GM21786 (cell line): ENCODE measurements around the gene TSR3.

Experiments
- ATAC-seq: cut with Tn5 transposase; IDR thresholded peaks from one replicate; pipeline ENCODE4 v1.9.1; 2021; ENCODE audit not compliant: unreplicated experiment

TSR3 gene

DNA sequence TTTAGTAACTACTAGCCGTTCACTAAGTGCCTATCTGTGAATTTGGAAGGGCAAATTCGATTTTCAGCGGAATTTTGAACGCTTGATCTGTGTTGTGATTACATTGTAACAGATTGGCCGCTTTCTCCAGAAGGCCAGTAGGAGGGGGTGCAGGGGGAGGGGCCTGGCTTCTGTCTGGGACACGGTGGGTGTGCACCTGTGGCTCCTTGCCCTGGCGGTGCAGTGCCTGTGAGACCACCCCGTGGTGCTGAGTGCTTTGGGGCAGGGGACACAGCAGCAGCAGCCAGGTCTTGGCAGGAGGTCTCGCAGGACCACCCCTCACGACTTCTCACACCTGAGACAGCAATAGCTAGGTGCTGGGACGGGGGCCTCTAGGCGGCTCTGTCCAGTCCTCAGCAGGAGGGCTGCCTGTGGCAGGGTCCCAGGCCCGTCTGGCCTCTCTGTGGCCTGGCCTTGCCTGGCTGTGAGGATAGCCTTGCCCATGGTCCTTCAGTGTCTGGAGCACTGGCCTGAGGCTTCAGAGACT, 40.4 kb downstream of the TSR3 start:
- ATAC-seq = no peak

DNA sequence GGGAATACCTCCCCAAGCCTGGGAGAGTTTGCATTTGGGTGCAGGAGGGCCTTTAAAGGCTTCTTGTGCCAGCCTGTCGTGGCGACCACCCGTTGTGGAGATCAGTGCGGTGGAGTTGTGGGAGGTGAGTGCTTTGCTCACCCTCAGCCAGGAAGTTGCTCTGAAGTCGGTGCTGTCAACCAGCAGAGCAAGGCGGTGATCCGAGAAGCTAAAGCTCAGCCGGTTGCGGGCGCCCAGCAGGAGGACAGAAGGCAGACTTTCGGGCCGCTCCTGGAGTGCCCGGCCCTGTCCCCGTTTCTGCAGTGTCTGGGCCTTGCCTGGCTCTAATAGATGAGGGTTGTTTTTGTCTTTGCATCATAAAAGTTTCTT, 40.9 kb downstream of the TSR3 start:
- ATAC-seq = no peak

DNA sequence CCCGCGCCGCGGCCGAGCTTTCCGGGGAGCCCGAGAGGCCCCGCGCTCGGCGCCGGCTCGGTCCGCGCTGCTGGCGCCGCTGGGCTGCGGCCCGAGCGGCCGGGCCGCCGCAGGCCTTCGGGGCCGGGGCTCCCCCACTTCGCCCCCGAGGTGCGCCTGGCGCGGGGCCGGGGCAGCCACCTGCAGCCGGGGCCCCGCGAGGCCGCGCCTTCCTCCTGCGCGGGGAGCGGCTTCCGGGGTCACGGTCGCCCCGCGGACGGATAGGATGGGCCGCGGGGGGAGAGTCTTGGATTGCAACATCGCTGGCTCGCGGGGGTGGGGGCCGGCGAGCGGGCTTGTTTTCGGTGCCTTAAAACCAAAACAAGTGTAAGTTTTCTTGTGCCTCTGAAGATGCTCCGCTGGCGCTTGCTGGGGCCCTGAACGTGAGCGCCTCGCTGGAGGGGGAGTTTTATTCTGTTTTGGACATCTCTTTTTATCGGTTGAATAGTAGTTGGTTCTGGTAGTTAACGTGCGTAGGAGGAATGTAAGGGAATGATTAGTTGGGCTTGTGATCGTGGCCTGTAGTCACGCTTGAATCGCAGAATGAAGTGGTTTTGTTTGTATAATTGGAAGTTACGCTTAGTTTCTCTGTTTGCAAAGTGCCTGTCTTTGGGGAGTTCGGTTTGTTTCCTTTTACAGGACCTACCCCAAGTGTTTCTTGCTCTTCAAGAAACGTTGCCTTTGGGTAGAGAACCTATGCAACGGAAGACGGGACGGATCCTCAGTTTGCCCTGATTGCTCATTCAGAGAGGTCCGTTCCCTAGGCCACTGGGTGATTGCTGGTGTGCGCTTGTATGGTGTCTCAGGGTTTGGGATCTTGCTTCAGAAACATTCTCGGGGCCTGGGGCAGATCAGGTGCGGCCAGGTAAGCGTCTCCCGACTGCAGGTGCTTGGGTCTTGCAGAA, 41.5 kb downstream of the TSR3 start:
- peak; percentile 4 for ATAC-seq

DNA sequence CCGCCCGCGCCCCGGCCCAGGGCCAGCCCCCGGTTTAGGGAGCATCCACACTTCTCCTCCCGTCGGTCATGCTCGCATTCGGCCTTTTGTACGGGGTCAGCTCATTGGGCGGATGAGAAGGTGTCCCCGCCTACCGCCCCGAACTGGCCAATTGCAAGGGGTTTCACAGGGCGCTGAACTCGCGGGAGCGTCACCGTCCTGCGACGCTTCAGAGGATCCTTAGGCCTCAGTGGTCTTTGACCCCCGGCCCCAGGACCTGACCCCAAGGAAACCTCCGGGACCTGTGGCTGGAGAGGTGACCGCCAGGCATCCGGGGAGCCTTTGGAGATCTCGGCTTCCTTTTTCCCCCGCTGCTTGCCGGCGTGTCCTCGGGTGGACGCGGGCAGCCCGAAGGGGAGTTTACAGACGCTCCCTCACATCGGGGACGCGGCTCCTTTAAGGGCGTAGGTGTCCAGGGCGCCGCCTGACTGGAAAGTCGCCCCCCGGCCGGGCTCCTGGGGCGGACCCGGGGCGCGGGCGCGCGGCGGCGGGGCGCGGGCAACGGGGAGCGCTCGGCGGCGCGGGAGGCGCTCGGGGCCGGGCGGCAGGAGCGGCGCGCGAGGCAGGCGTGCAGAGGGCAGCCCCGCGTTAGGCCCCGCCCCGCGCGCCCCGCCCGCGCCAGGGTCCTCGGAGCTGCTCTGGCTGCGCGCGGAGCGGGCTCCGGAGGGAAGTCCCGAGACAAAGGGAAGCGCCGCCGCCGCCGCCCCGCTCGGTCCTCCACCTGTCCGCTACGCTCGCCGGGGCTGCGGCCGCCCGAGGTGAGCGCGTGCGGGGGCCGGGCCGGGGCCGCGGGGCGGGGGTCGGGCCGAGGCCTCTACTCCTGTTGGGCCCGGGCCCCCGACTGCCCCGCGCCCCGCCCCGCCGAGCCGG, 42.4 kb downstream of the TSR3 start, which contains the start of gene UBE2I:
Gene UBE2I, plus strand, starts transcription at position 660 of the 909 bp plus-strand sequence. CDS start 4,395 bp downstream, outside the sequence.
- ATAC-seq = peak; percentile 51

DNA sequence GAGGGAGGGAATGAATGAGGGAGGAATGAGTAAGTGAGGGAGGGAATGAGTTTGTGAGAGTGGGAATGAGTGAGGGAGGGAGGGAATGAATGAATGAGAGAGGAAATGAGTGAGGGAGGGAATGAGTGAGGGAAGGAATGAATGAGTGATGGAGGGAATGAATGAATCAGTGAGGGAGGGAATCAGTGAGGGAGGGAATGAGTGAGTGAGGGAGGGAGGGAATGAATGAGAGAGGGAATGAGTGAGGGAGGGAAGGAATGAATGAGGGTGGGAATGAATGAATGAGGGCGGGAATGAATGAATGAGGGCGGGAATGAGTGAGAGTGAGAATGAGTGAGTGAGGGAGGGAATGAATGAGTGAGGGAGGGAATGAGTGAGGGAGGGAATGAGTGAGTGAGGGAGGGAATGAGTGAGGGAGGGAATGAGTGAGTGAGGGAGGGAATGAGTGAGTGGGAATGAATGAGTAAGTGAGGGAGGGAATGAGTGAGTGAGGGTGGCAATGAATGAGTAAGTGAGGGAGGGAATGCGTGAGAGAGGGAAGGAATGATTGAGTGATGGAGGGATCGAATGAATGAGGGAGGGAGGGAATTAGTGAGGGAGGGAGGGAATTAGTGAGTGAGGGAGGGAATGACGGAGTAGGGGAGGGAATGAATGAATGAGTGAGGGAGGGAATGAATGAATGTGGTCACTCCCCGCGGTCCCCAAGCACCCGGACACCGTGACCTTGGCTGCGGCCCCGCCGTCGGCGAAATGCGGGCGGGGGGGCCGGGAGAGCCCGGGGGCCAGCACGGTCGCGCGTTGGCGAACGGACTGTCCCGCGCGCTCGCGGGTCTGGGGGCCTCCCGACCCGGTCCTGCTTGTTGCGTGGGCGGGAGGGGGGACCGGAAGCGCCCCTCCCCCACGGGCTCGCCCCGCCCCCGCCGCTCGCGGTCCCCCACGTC, 43.4 kb downstream of the TSR3 start:
- ATAC-seq = peak; percentile 13

DNA sequence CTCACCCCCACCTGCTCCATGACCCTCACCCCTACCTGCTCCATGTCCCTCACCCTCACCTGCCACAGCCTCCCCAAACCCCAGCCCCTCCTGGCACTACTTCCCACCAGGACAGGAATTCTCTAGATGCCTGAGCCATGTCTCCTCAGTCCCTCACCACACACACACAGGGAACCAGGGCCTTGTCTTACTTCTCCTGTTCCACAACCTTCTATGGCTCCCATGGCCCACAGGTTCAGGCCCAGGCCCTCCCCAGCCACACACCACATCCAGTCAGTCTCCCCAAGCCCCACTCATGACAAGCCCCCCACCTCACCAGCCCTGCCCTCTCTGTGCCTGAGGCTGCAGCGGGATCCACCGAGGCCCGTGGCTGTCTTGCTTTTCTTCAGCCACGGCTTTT, 45.3 kb downstream of the TSR3 start:
- ATAC-seq = no peak

DNA sequence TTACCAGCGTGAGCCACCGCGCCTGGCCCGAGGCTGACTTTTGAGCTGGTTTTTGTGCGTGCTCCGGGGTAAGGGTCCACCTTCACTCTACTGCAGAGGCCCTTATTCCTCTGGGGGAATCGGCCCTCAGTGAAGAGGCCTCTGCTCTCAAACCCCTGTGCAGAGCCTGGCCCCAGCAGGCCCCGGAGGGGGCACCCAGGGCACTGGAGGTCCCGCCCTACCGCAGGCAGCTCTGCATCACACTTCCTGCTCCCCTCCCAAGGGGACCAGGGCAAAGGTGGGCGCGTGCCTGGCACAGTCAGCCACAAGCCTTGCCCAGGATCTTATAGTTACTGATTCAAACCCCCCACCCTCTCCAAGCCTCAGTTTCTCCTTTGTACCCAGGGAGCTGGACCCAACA, 45.9 kb downstream of the TSR3 start:
- ATAC-seq = no peak

DNA sequence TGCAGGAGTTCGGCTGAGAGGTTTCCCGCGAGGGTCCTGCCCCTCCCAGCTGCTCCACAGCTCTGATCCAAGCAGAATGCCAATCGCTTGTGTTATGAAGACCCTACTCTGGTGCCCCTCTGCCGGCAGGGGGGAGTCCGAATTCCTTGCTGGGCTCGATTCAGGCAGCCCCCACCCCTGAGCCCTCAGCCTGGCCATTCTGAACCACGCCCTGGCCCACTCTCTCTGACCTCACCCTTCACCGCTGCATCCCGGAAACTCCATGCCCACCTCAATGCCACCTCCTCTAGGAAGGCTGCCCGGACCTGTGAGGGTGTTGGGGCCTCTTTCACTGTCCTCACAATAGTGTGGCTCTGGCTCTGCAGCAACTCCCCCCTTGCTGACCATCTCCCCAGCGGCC, 50.1 kb downstream of the TSR3 start:
- ATAC-seq = no peak

DNA sequence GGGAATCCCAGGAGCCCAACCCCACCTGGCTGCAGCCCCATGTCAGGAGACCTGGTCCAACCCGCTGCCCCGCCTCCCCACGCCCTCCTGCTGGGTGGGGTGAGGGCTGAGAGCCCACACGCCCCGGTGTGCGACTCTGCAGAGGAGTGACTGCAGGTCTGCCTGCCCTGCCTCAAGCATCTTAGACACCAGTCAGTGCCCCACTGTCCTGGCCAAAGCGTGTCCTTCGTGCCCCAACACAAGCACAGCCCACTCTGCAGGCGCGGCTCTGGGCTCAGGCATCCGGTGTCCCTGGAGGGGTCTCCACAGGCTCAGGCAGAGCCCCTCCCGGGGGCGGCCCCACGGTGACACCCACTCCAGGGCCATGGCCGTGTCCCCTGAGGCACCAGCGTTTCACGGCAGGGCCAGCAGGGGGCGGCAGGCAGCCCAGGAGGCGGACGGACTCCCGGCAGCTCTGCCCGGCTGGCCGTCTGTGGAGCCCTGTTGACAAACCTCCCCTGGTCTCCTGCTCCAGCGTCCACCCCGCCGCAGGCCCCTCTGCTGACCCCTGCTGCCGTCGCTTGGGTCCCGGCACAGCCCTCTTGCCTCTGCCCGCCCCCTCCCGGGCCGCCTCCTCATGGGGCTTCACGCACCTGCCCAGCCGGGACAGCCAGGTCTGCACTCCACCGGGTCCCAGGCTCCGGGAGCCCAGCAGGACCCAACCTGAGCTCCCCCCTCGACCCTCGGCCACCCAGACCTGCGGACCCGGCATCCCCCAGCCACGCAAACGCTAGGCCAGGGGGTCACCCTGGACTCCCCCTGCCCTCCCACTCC, 50.8 kb downstream of the TSR3 start:
- ATAC-seq = no peak

DNA sequence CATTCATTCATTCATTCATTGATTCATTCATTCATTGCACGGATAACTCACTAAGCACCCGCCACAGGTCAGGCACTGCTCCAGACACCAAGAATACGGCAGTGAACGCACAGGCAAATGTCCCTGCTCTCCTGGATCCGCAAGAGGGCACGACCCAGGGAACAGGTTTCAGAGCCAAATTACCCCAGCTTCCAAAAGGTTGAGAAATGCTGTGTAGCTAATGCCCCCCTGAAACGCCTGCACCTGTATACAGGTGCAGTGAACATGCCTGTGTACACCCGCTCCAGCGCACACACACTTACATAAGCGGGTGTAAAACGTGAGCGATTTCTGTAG, 51.8 kb downstream of the TSR3 start:
- ATAC-seq = no peak
